H1 (cell line): ENCODE data around the gene DUSP2. TPM values are rescaled to one million over a fixed set of nuclear protein-coding genes. Genes with fewer than 3 reads are reported as not detected.

ENCODE experiments used
- CTCF ChIA-PET: fragments of 300-600 bp; sonication (Branson Sonifier 250); formaldehyde crosslinking; loops from one replicate; lab custom pipeline; 2021; ENCODE audit not compliant: partially characterized antibody; lab: Charles Lee
- POLR2A ChIA-PET: fragments of 300-600 bp; sonication (Branson Sonifier 250); formaldehyde crosslinking; loops from one replicate; lab custom pipeline; 2021; ENCODE audit warnings: inconsistent platforms; ENCODE audit not compliant: partially characterized antibody; lab: Charles Lee
- DNase-seq, 2 experiments: peaks; one replicate each; pipeline versions ENCODE4 v3.0.0 to v3.0.0-alpha.2; 2010 to 2022; ENCODE audit warnings: low spot score in 2 of 2, low read depth in 1 of 2, mixed read lengths in 1 of 2
- FAIRE-seq: peaks from 2 replicates; lab custom pipeline; 2011; peaks lifted over from hg19 to GRCh38; lab: Jason Lieb, UNC
- H2AFZ ChIP-seq: 2 replicates; pipeline ENCODE4 v1.8.1; 2012; ENCODE audit warnings: low read length, inconsistent platforms
- H2AK5ac ChIP-seq: 2 replicates; pipeline ENCODE4 v1.6.1; 2013; ENCODE audit warnings: low read depth, low read length
- H2BK120ac ChIP-seq: replicated peaks from 2 replicates; pipeline ENCODE3; 2013; ENCODE audit warnings: low read depth, low read length, inconsistent platforms
- H2BK12ac ChIP-seq: 2 replicates; pipeline ENCODE4 v1.6.1; 2013; ENCODE audit warnings: low read depth, low read length
- H2BK15ac ChIP-seq: 2 replicates; pipeline ENCODE4 v1.6.1; 2013; ENCODE audit warnings: low read length
- H2BK20ac ChIP-seq: 2 replicates; pipeline ENCODE4 v1.6.1; 2013; ENCODE audit warnings: low read length
- H2BK5ac ChIP-seq: 2 replicates; pipeline ENCODE4 v1.6.1; 2013; ENCODE audit warnings: low read depth, low read length
- H3K14ac ChIP-seq: 2 replicates; pipeline ENCODE4 v1.6.1; 2013; ENCODE audit warnings: inconsistent platforms; ENCODE audit not compliant: insufficient read length
- H3K18ac ChIP-seq: 2 replicates; pipeline ENCODE4 v1.6.1; 2013; ENCODE audit warnings: low read length; ENCODE audit errors: extremely low read depth
- H3K23ac ChIP-seq: 2 replicates; pipeline ENCODE4 v1.6.1; 2013; ENCODE audit warnings: inconsistent platforms; ENCODE audit not compliant: insufficient read length
- H3K23me2 ChIP-seq: 2 replicates; pipeline ENCODE4 v1.6.1; 2013; ENCODE audit warnings: low read depth, low read length
- H3K27ac ChIP-seq: 2 replicates; pipeline ENCODE4 v1.6.1; 2011; ENCODE audit warnings: low read depth, low read length, inconsistent platforms
- H3K27me3 ChIP-seq, 4 experiments: replicated peaks in 1 of 4; 1 replicate in 1 of 4; 2 replicates in 3 of 4; pipeline versions ENCODE4 v1.6.1 to v1.8.1; 2011 to 2013; ENCODE audit warnings: low read length in 3 of 4, mild to moderate bottlenecking in 3 of 4, inconsistent platforms in 2 of 4, mixed read lengths in 2 of 4, moderate library complexity in 1 of 4; ENCODE audit not compliant: control insufficient read depth in 3 of 4, insufficient read depth in 3 of 4; ENCODE audit errors: extremely low read depth in 1 of 4
- H3K36me3 ChIP-seq, 4 experiments: 2 replicates each; pipeline versions ENCODE4 v1.6.1 to v1.8.1; 2011 to 2013; ENCODE audit warnings: mild to moderate bottlenecking in 4 of 4, low read length in 3 of 4, moderate library complexity in 2 of 4, control low read depth in 1 of 4, inconsistent platforms in 1 of 4; ENCODE audit not compliant: insufficient read depth in 4 of 4, control insufficient read depth in 2 of 4
- H3K4ac ChIP-seq: replicated peaks from 2 replicates; pipeline ENCODE3; 2013; ENCODE audit warnings: low read length, low read depth, mixed read lengths, inconsistent platforms; ENCODE audit not compliant: insufficient read length
- H3K4me1 ChIP-seq, 4 experiments: replicated peaks in 1 of 4; 1 replicate in 1 of 4; 2 replicates in 3 of 4; pipeline versions ENCODE4 v1.6.1 to v1.8.1; 2011 to 2013; ENCODE audit warnings: low read length in 3 of 4, inconsistent platforms in 2 of 4, mixed read lengths in 1 of 4; ENCODE audit not compliant: insufficient read depth in 4 of 4, control insufficient read depth in 3 of 4
- H3K4me2 ChIP-seq, 2 experiments: 2 replicates each; pipeline versions ENCODE4 v1.6.1 to v1.8.1; 2011 to 2013; ENCODE audit warnings: low read depth in 2 of 2, low read length in 2 of 2, control low read depth in 1 of 2, inconsistent platforms in 1 of 2, mild to moderate bottlenecking in 1 of 2; ENCODE audit not compliant: insufficient read depth in 1 of 2
- H3K4me3 ChIP-seq, 4 experiments: fragments of 200-600, 300-600 bp in 1 of 4; sonication (generic), shearing (Covaris generic), sonication (Bioruptor Twin) in 1 of 4; 2 replicates each; pipeline versions ENCODE4 v1.5.1 to v1.8.1; 2011 to 2016; ENCODE audit warnings: low read length in 4 of 4, low read depth in 3 of 4, control low read depth in 2 of 4, inconsistent platforms in 2 of 4, mild to moderate bottlenecking in 2 of 4, mixed read lengths in 1 of 4, moderate library complexity in 1 of 4; ENCODE audit not compliant: insufficient read depth in 2 of 4; ENCODE audit errors: extremely low read depth in 1 of 4
- H3K56ac ChIP-seq: replicated peaks from 2 replicates; pipeline ENCODE3; 2013; ENCODE audit warnings: low read depth, mild to moderate bottlenecking, mixed read lengths, low read length, inconsistent platforms; ENCODE audit not compliant: insufficient read length
- H3K79me1 ChIP-seq: 2 replicates; pipeline ENCODE4 v1.6.1; 2013; ENCODE audit warnings: low read depth, low read length, control low read depth
- H3K79me2 ChIP-seq, 2 experiments: 2 replicates each; pipeline versions ENCODE4 v1.6.1 to v1.8.1; 2012 to 2013; ENCODE audit warnings: low read length in 2 of 2, mild to moderate bottlenecking in 2 of 2, inconsistent platforms in 1 of 2; ENCODE audit not compliant: insufficient read depth in 2 of 2, control insufficient read depth in 1 of 2
- H3K9ac ChIP-seq, 4 experiments: replicated peaks in 1 of 4; 1 replicate in 1 of 4; 2 replicates in 3 of 4; pipeline versions ENCODE4 v1.6.1 to v1.8.1; 2011 to 2013; ENCODE audit warnings: low read depth in 3 of 4, low read length in 3 of 4, control low read depth in 2 of 4, mild to moderate bottlenecking in 2 of 4, moderate library complexity in 2 of 4, inconsistent platforms in 1 of 4; ENCODE audit errors: extremely low read depth in 1 of 4
- H3K9me3 ChIP-seq, 2 experiments: 2 replicates each; pipeline versions ENCODE4 v1.6.1 to v1.8.1; 2012 to 2013; ENCODE audit warnings: mild to moderate bottlenecking in 2 of 2, moderate library complexity in 2 of 2, control low read depth in 1 of 2, inconsistent platforms in 1 of 2, low read depth in 1 of 2, low read length in 1 of 2, mixed read lengths in 1 of 2; ENCODE audit not compliant: insufficient read depth in 2 of 2
- H4K20me1 ChIP-seq, 2 experiments: replicated peaks in 1 of 2; 2 replicates each; pipeline versions ENCODE3 to v1.8.1; 2011 to 2013; ENCODE audit warnings: inconsistent platforms in 2 of 2, low read length in 2 of 2, mild to moderate bottlenecking in 1 of 2; ENCODE audit not compliant: insufficient read depth in 2 of 2, control insufficient read depth in 1 of 2
- H4K5ac ChIP-seq: 2 replicates; pipeline ENCODE4 v1.6.1; 2013; ENCODE audit warnings: low read length, low read depth, mixed read lengths, inconsistent platforms; ENCODE audit not compliant: insufficient read length
- H4K8ac ChIP-seq: 2 replicates; pipeline ENCODE4 v1.8.0; 2013; ENCODE audit warnings: mild to moderate bottlenecking, moderate library complexity, low read length, inconsistent platforms; ENCODE audit not compliant: insufficient read depth; ENCODE audit errors: extremely low read depth
- H4K91ac ChIP-seq: replicated peaks from 2 replicates; pipeline ENCODE3; 2013; ENCODE audit warnings: low read length, mixed read lengths, inconsistent platforms; ENCODE audit not compliant: insufficient read length
- GTF2F1 ChIP-seq: IDR thresholded peaks from 2 replicates; pipeline ENCODE4 v1.6.1; 2012; ENCODE audit warnings: low read depth, low read length, improper control_type of control experiment, borderline replicate concordance
- HDAC6 ChIP-seq: IDR thresholded peaks from one replicate; pipeline ENCODE4 v1.7.1; 2012; ENCODE audit warnings: low read depth, mild to moderate bottlenecking, inconsistent platforms, low read length, moderate library complexity
- KDM4A ChIP-seq: IDR thresholded peaks from one replicate; pipeline ENCODE4 v1.7.1; 2012; ENCODE audit warnings: low read depth, mild to moderate bottlenecking, moderate library complexity, low read length, inconsistent platforms; ENCODE audit not compliant: severe bottlenecking
- PHF8 ChIP-seq: fragments of 200-600 bp; sonication (generic); conservative IDR thresholded peaks from 2 replicates; pipeline ENCODE4 v1.7.1; 2012; ENCODE audit warnings: low read depth, mild to moderate bottlenecking, inconsistent platforms, low read length, moderate library complexity
- SAP30 ChIP-seq: fragments of 300-600 bp; sonication (generic); IDR thresholded peaks from 2 replicates; pipeline ENCODE4 v1.7.1; 2012; ENCODE audit warnings: low read length, moderate library complexity, mild to moderate bottlenecking, inconsistent platforms; ENCODE audit not compliant: insufficient read depth, insufficient replicate concordance
- SP1 ChIP-seq: IDR thresholded peaks from 2 replicates; pipeline ENCODE4 v1.6.1; 2011; ENCODE audit warnings: low read depth, low read length
- WGBS, 2 experiments: shearing (Covaris generic) in 1 of 2; methylation state at CpG; one replicate each; pipeline versions ENCODE4 v1.1.6 to v1.1.7; 2013 to 2015; ENCODE audit warnings: low lambda C conversion rate in 2 of 2, mixed read lengths in 2 of 2, inconsistent platforms in 1 of 2, low coverage in 1 of 2, missing lambda C conversion rate in 1 of 2; ENCODE audit not compliant: insufficient replicate concordance in 2 of 2, insufficient coverage in 1 of 2, insufficient read length in 1 of 2; ENCODE audit errors: extremely low coverage in 1 of 2, missing lambda C conversion rate in 1 of 2; 5-methylcytosine and 5-hydroxymethylcytosine counted together
- polyA plus RNA-seq, 7 experiments: library from polyadenylated mRNA; depleted of rRNA in 3 of 7; stranded (reverse) in 5 of 7; unstranded in 2 of 7; fragments of >200 nt in 5 of 7; fragments of 200-250 nt in 2 of 7; gene quantifications; 1 replicate in 5 of 7; 2 replicates in 1 of 7; 4 replicates in 1 of 7; pipeline versions ENCODE4 v1.2.1 to v1.2.3, GENCODE V29; 2011 to 2013; ENCODE audit warnings: missing spikeins in 2 of 7, mixed read lengths in 2 of 7
- total RNA-seq: library from RNA; stranded (reverse); fragmentation: NEBNext Ultra II Directional; extraction: Animal tissue kit (Norgen Biotek cat#: 25700); gene quantifications from 2 replicates; pipeline ENCODE4 v1.2.1, GENCODE V29; 2021
- TF ChIP-seq, protein P1 (sequence below), 3 experiments: IDR thresholded peaks; 1 replicate in 2 of 3; 2 replicates in 1 of 3; pipeline versions ENCODE4 v1.5.1 to v1.6.1; 2011; ENCODE audit warnings: low read length in 3 of 3, mild to moderate bottlenecking in 3 of 3, inconsistent platforms in 2 of 3, low read depth in 1 of 3, moderate library complexity in 1 of 3; ENCODE audit not compliant: insufficient read depth in 1 of 3; ENCODE audit errors: control extremely low read depth in 1 of 3

The DUSP2 gene
- total and polyA plus RNA-seq, 2 of the 8 experiments (the other 6 are each of a cell fraction or from before 2014, with no cell fraction given) = 10.1 to 10.4 TPM

DNA sequence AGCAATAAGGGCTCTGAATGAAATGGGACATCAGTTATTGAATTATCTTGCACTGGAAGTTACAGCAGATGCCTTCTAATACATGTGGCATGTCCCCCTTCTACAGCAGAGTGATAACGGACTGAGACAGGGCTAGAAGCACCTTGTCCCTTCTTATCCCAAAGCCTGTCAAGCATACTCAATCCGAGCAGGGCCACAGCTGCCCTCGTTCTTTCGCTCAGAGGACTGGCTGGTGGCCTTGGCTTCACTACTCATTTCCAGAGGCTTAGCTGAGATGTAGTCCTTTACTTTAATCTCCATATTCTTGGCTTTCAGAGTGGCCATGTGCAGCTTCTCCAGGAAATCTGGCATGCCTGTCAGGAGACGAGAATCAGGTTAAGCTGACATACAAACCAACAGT, 41.3 kb upstream of the DUSP2 start:
- DNase-seq = no peak
- H3K9me3 ChIP-seq = no peaks in the 10 kb centered on the region
- no peak overlapping the region for H2BK12ac ChIP-seq
- H3K79me1 ChIP-seq = no peaks in the 10 kb centered on the region
- H3K23me2 ChIP-seq = no peaks in the 10 kb centered on the region
- no peak overlapping the region for H3K27ac ChIP-seq
- H3K23ac ChIP-seq = no peak overlapping the region
- H4K20me1 ChIP-seq = peaks cover 2 to 9% of the 10 kb centered on the region in 2 experiments
- H2BK5ac ChIP-seq = no peak overlapping the region
- no peak for FAIRE-seq
- H3K4me2 ChIP-seq = no peak overlapping the region
- no peak overlapping the region for H4K5ac ChIP-seq
- no peak overlapping the region for H3K4me3 ChIP-seq
- H3K4me1 ChIP-seq = no peaks in the 10 kb centered on the region
- no peak overlapping the region for H2BK20ac ChIP-seq
- H3K36me3 ChIP-seq = peaks cover 12 to 60% (median 44%) of the 10 kb centered on the region in 4 experiments
- 90% methylated on average over 5 of the region's 5 CpGs; no CpG with 5 or more reads in 1 of the 2 experiments for WGBS, 2 experiments
- no peak overlapping the region for H2AK5ac ChIP-seq
- no peak overlapping the region for H3K9ac ChIP-seq
- no peak overlapping the region; the same call in 1 of the 2 replicates for H4K8ac ChIP-seq
- H4K91ac ChIP-seq = no peak overlapping the region
- no peaks in the 10 kb centered on the region for H3K27me3 ChIP-seq
- no peaks in the 10 kb centered on the region for H3K79me2 ChIP-seq
- no peak overlapping the region for H3K56ac ChIP-seq
- no peak overlapping the region for H2BK15ac ChIP-seq
- no peak overlapping the region for H2BK120ac ChIP-seq
- H3K18ac ChIP-seq = no peak overlapping the region
- POLR2A ChIA-PET = no interaction called here
- H2AFZ ChIP-seq = no peak overlapping the region
- H3K14ac ChIP-seq = no peak overlapping the region
- no peak overlapping the region for H3K4ac ChIP-seq
- CTCF ChIA-PET = interaction anchor here (1.2 to 1.5 kb wide), 3 partner anchors 12 to 164 kb away, joined by 4 read pairs; no protein-coding TSS in a partner anchor
- TF ChIP-seq GTF2F1 = no peak
- TF ChIP-seq SP1 = no peak
- TF ChIP-seq SAP30 = no peak
- TF ChIP-seq HDAC6 = no peak
- TF ChIP-seq, protein P1, sequence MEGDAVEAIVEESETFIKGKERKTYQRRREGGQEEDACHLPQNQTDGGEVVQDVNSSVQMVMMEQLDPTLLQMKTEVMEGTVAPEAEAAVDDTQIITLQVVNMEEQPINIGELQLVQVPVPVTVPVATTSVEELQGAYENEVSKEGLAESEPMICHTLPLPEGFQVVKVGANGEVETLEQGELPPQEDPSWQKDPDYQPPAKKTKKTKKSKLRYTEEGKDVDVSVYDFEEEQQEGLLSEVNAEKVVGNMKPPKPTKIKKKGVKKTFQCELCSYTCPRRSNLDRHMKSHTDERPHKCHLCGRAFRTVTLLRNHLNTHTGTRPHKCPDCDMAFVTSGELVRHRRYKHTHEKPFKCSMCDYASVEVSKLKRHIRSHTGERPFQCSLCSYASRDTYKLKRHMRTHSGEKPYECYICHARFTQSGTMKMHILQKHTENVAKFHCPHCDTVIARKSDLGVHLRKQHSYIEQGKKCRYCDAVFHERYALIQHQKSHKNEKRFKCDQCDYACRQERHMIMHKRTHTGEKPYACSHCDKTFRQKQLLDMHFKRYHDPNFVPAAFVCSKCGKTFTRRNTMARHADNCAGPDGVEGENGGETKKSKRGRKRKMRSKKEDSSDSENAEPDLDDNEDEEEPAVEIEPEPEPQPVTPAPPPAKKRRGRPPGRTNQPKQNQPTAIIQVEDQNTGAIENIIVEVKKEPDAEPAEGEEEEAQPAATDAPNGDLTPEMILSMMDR (IDR thresholded peaks at IDR 0.05; ENCODE audit: control extremely low read depth in 1 of 3, insufficient read depth in 1 of 3, low read depth in 1 of 3, low read length in 3 of 3) = no peak
- no peak for TF ChIP-seq PHF8
- no peak for TF ChIP-seq KDM4A
- TF ChIP-seq, all 59 proteins: peak for 0
